Inferior parietal cortex (tissue), 1 donor: ENCODE measurements around the gene NR6A1.
"Not testable (repeated sequence)": the region's sequence is repeated elsewhere in the genome, so short reads cannot be mapped to it uniquely, and the experiment has no call there.

Experiments
- DNase-seq: peaks from one replicate; pipeline ENCODE4 v3.0.0-alpha.2; 2016; ENCODE audit errors: extremely low spot score

NR6A1 gene

GRCh38 chr9:124776954-124777648 lies 6.0 kb upstream of the NR6A1 start, which contains the start of gene OLFML2A:
Gene OLFML2A, plus strand, starts transcription at chr9:124777133. Its CDS starts 138 bp downstream, at chr9:124777271.
- DNase-seq, result no peak

- no peak for DNase-seq
Measured at GRCh38 chr9:124776618-124776953, 5.5 kb upstream of the NR6A1 start.

GRCh38 chr9:124774129-124774978 lies 3.2 kb upstream of the NR6A1 start:
- DNase-seq, result peak; percentile 88

- DNase-seq, result no peak
Measured at GRCh38 chr9:124773473-124774128, 2.5 kb upstream of the NR6A1 start.

GRCh38 chr9:124772877-124773276 lies 1.8 kb upstream of the NR6A1 start:
- DNase-seq, result not testable (repeated sequence)

GRCh38 chr9:124771867-124772679 lies 962 bp upstream of the NR6A1 start:
- DNase-seq, result peak; percentile 79

- DNase-seq, result no peak
Measured at GRCh38 chr9:124770359-124771020, 621 bp downstream of the NR6A1 start.

GRCh38 chr9:124769549-124770358 lies 1.4 kb downstream of the NR6A1 start:
- DNase-seq, result no peak

- DNase-seq, result no peak
Measured at GRCh38 chr9:124768750-124769548, 2.2 kb downstream of the NR6A1 start.

GRCh38 chr9:124768334-124768733 lies 2.8 kb downstream of the NR6A1 start:
- DNase-seq, result no peak

GRCh38 chr9:124767821-124768220 lies 3.3 kb downstream of the NR6A1 start:
- DNase-seq, result no peak

- no peak for DNase-seq
Measured at GRCh38 chr9:124766815-124767554, 4.1 kb downstream of the NR6A1 start.

- DNase-seq, result no peak
Measured at GRCh38 chr9:124766326-124766725, 4.8 kb downstream of the NR6A1 start.

GRCh38 chr9:124765439-124765835 lies 5.7 kb downstream of the NR6A1 start:
- DNase-seq, result no peak

- no peak for DNase-seq
Measured at GRCh38 chr9:124764774-124765438, 6.2 kb downstream of the NR6A1 start.

GRCh38 chr9:124762633-124763032 lies 8.5 kb downstream of the NR6A1 start:
- DNase-seq, result no peak

GRCh38 chr9:124761710-124762109 lies 9.4 kb downstream of the NR6A1 start:
- DNase-seq, result no peak

GRCh38 chr9:124761196-124761595 lies 9.9 kb downstream of the NR6A1 start:
- DNase-seq, result no peak
